Fibroblast of the aortic adventitia (primary cell): Measurements from ENCODE around the gene ZNF280A. TPM values are rescaled to one million over a fixed set of nuclear protein-coding genes. Genes with fewer than 3 reads are reported as not detected.

Experiments used
- DNase-seq: peaks from one replicate; pipeline ENCODE4 v3.0.0-alpha.2; 2010; ENCODE audit warnings: low read depth
- H3K4me3 ChIP-seq: 2 replicates; pipeline ENCODE4 v1.5.1; 2011; ENCODE audit warnings: low read depth, mild to moderate bottlenecking, control low read depth, low read length, moderate library complexity
- total RNA-seq: library from RNA; depleted of rRNA; stranded (reverse); fragments of >200 nt; gene quantifications from 2 replicates; pipeline ENCODE4 v1.2.3, GENCODE V29; 2012; ENCODE audit warnings: low replicate concordance
- TF ChIP-seq, protein P1 (sequence below): IDR thresholded peaks from 2 replicates; pipeline ENCODE4 v1.5.1; 2011; ENCODE audit warnings: mild to moderate bottlenecking, low read length, control low read depth, inconsistent platforms; ENCODE audit not compliant: insufficient read depth

ZNF280A gene
- total RNA-seq, 1 donor: not detected

DNA sequence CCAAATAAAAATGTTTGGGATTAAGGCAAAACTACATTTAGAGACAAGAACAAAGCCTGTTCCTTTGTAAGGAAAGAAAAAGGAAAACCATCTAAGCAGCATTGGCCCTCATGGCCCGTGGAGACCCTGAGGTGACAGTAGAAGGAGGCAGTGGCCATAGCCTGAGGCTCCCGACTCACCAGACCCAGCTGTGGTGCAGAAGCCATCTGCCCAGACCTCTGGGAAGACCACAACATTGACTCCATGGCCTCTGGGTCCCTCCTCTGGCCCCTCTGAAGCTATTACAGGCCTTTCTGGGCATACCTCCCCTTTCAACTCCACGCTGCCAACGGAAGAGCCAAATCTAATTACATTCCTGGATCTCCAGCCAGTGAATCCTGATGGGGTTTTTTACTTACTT is 32.6 kb upstream of the ZNF280A start:
- TF ChIP-seq, protein P1, sequence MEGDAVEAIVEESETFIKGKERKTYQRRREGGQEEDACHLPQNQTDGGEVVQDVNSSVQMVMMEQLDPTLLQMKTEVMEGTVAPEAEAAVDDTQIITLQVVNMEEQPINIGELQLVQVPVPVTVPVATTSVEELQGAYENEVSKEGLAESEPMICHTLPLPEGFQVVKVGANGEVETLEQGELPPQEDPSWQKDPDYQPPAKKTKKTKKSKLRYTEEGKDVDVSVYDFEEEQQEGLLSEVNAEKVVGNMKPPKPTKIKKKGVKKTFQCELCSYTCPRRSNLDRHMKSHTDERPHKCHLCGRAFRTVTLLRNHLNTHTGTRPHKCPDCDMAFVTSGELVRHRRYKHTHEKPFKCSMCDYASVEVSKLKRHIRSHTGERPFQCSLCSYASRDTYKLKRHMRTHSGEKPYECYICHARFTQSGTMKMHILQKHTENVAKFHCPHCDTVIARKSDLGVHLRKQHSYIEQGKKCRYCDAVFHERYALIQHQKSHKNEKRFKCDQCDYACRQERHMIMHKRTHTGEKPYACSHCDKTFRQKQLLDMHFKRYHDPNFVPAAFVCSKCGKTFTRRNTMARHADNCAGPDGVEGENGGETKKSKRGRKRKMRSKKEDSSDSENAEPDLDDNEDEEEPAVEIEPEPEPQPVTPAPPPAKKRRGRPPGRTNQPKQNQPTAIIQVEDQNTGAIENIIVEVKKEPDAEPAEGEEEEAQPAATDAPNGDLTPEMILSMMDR: no peak
- no peak overlapping the region for H3K4me3 ChIP-seq
- DNase-seq: no peak

DNA sequence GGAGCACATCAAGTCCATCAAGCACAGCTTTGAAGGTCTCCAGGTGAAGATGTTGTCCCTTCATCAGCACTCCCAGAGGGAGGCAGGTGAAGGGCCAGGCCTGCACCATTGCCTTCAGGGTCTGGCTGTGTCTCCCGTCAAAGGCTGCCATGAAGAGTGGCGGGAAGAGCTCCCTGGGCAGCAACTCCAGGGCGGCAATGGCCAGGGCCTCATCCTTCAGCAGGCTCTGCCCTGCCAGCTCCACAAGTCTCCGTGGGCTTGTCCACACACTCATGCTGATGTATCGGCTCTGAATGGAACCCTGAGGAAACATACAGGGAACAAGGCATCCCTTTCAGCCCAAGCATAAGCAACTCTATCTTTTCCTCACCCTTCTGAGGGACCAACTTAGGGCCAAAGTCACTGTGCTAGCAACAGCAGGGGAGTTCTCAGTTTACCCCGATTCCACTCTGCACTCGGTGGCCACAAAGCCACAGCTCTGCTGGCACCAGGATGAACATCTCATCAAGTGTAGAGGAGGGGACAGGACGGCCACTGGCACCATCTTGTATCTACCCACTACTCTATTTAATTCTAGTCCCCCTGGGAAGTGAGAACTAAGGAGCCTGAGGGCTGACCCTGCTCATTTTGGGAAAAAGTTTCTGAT is 30.8 kb upstream of the ZNF280A start:
- TF ChIP-seq, protein P1: no peak
- no peak for DNase-seq

DNA sequence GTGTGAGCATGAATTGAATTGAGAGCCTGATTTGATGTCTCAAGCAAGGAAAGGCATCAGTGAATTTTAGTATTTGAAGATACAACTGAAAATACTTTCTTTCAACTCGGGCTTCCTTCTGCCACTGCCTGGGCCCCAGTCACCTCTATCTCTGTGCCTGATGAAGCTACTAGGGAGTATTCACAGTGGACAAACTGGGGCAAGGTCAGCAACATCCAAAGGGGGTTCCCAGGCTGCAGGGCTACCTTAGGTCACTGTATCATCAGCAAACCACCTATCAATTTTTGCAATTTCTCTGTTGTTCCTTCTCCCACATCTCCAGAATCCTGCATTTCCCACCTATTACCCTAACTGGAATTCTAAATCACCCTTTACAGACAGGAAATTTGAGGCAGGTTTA is 28.8 kb upstream of the ZNF280A start:
- H3K4me3 ChIP-seq: no peak overlapping the region
- TF ChIP-seq, protein P1: no peak
- no peak for DNase-seq

More for the DNA sequence above, 30.8 kb upstream of the ZNF280A start:
- H3K4me3 ChIP-seq: no peak overlapping the region

DNA sequence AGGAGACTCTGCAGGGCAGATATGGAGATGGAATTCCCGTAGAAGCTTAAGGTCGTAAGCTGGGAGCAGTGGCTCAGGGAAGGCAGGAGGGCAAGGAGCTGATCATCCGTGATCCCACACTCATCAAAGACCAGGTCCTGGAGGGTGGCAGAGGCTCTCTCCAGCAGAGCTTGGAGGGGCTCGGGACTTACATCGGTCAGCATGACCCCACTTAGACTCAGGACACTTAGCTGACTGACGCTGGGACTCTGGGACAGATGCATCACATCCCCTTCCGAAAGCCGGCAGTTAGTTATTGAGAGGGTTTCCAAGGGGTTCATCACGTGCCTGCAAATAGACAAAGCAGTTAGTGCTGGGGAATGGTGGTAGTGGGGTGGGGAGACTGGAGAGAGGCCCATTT is 28.2 kb upstream of the ZNF280A start:
- no peak overlapping the region for H3K4me3 ChIP-seq
- DNase-seq: no peak
- TF ChIP-seq, protein P1: no peak

DNA sequence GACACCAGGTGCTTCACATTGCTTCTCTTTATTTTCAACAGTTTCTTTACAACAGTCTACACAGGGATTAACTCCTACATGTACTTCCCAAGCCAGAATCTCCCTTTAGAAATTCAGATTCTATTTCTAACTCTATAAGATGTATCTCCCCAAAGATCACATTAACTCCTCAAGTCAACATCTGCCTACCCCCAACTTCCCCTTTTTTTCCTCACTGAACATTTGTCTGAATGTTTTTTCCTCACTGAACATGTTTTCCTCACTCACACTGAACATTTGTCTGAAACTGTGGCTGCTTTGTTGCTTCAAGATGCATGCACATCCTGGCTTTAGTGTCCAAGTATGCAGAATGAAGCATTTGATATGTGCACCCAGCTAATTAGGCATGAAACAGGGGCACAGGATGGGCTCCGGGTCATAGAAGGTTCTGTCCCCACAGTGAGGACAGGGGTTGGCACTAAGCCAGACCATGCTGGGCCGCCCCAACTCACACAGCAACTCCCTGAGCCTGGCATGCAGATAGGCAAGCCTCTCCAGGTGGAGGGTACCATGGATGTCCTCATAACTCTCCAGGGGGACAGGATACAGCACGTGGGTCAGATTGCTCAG is 27.7 kb upstream of the ZNF280A start:
- DNase-seq: no peak
- H3K4me3 ChIP-seq: no peak overlapping the region
- TF ChIP-seq, protein P1: no peak

DNA sequence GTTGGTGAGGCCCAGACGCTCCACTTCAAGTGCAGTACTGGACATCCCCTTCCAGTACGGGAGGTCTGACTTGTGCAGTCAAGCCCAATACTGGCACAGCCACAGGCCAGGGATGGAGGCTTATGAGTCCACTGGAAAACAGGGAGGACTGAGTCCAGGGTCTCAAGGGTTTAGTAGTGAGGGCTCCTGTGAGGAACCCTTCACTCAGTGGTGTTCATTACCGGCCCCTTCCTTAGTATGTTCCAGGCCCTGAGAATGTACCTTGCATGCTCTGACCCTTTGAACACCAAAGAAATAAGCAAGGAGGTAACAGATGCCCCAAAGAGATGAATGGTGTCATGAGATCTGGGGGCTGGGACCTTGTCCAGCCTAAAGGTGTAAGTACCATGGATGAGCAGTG is 27.2 kb upstream of the ZNF280A start:
- TF ChIP-seq, protein P1: no peak

DNA sequence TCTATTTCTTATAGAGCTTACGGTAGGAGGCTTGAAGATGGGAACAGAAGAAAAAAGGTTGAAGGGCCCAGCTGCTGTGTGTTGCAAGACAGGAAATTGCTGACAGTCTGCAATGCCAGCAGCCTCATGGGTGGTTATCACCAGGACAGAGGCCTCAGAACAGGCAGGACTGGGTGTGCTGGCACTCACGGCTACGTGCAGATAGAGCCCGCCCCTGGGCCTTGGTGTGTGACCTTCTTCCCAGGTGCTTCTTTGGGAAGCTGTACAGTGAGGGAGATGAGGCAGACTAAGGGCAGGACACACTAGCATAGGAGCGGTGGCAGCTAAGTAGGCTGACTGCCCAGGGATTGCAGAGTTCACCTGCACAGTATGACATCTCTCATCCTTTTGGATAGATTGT is 26.4 kb upstream of the ZNF280A start:
- no peak for DNase-seq
- TF ChIP-seq, protein P1: no peak
- H3K4me3 ChIP-seq: no peak overlapping the region

More for the DNA sequence above, 27.2 kb upstream of the ZNF280A start:
- no peak for DNase-seq
- H3K4me3 ChIP-seq: no peak overlapping the region
